ENCODE measurements around the gene RASGRP3.

The RASGRP3 gene

DNA sequence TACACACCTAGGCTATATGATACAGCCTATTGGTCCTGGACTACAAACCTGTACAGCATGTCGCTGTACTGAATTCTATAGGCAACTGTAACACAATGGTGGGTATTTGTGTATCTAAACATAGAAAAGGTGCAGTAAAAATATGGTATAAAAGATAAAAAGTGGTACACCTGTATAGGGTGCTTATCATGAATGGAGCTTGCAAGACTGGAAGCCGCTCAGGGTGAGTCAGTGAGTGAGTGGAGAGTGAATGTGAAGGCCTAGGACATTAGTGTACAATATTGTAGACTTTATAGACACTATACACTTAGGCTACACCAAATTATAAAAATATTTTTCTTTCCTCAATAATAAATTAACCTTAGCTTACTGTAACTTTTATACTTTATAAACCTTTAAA, 41.8 kb downstream of the RASGRP3 start:
- Histone ChIP-seq H3K79me2 (ENCODE audit: insufficient read depth, low read length) (no peaks in the 10 kb centered on the region), H3K9ac (ENCODE audit: low read length) (no peak overlapping the region), H3K9me2 (ENCODE audit: low read depth, low read length) (no peaks in the 10 kb centered on the region), H3K4me1 (ENCODE audit: insufficient read depth, low read length, severe bottlenecking) (no peaks in the 10 kb centered on the region), H3F3A (ENCODE audit: insufficient read depth, low read length) (no peaks in the 10 kb centered on the region), H3K27ac (ENCODE audit: low read depth, low read length, poor library complexity, severe bottlenecking) (no peak overlapping the region), H3K4me2 (ENCODE audit: low read length) (no peak overlapping the region), H3K36me3 (ENCODE audit: insufficient read depth, low read length) (peaks cover 46% of the 10 kb centered on the region), H4K20me1 (ENCODE audit: insufficient read depth, low read length) (no peaks in the 10 kb centered on the region), H3K4me3 (ENCODE audit: low read depth, low read length, poor library complexity, severe bottlenecking) (no peak overlapping the region), H2AFZ (ENCODE audit: low read length) (no peak overlapping the region), H3K27me3 (ENCODE audit: insufficient read depth, low read length) (no peaks in the 10 kb centered on the region), H3K9me3 (ENCODE audit: low read length) (no peaks in the 10 kb centered on the region)
- TF ChIP-seq EZH2 (IDR thresholded peaks at IDR 0.05; ENCODE audit: borderline replicate concordance, low read length) = no peak
- TF ChIP-seq, protein P1, sequence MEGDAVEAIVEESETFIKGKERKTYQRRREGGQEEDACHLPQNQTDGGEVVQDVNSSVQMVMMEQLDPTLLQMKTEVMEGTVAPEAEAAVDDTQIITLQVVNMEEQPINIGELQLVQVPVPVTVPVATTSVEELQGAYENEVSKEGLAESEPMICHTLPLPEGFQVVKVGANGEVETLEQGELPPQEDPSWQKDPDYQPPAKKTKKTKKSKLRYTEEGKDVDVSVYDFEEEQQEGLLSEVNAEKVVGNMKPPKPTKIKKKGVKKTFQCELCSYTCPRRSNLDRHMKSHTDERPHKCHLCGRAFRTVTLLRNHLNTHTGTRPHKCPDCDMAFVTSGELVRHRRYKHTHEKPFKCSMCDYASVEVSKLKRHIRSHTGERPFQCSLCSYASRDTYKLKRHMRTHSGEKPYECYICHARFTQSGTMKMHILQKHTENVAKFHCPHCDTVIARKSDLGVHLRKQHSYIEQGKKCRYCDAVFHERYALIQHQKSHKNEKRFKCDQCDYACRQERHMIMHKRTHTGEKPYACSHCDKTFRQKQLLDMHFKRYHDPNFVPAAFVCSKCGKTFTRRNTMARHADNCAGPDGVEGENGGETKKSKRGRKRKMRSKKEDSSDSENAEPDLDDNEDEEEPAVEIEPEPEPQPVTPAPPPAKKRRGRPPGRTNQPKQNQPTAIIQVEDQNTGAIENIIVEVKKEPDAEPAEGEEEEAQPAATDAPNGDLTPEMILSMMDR (IDR thresholded peaks at IDR 0.05; ENCODE audit: low read length) = no peak

DNA sequence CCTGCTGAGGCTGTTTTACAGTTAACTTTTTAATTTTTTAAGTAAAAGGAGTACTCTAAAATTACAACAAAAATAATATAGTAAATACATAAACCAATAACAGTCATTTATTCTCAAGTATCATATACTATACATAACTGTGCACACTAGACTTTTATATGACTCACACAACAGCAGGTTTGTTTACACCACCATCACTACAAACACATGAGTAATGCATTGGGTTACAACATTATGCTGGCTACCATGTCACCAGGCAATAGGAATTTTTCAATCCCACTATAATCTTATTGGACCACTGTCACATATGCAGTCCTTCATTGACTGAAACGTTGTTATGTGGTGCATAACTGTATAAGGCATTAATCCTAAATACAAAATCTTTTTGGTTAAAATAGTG, 42.5 kb downstream of the RASGRP3 start:
- Histone ChIP-seq H3K36me3 (ENCODE audit: insufficient read depth, low read length) (peaks cover 42% of the 10 kb centered on the region), H3K27ac (ENCODE audit: low read depth, low read length, poor library complexity, severe bottlenecking) (no peak overlapping the region)

DNA sequence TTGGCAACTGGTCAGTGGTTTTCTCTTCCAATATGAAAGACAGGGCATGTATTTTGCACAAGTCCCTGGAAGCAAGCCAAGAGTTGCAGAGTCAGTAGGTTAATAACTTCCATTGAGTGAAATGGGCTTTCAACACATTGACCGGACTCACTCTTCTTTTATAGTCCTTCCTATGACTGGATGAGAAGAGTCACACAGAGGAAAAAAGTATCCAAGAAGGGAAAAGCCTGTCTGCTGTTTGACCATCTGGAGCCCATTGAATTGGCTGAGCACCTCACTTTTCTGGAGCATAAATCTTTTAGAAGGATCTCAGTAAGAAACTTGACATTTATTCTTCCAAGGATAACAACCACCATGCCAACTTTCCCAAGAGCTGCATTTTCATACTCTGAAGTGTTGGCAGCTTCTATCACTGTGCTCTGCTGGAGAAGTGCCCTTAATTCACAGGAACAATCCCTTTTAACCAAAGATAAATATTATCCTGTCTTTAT, 45.4 kb downstream of the RASGRP3 start:
- Histone ChIP-seq H4K20me1 (ENCODE audit: insufficient read depth, low read length) (no peaks in the 10 kb centered on the region), H3K4me1 (ENCODE audit: insufficient read depth, low read length, severe bottlenecking) (peaks cover 10% of the 10 kb centered on the region), H3K9me2 (ENCODE audit: low read depth, low read length) (no peaks in the 10 kb centered on the region), H3F3A (ENCODE audit: insufficient read depth, low read length) (no peaks in the 10 kb centered on the region), H3K27ac (ENCODE audit: low read depth, low read length, poor library complexity, severe bottlenecking) (no peak overlapping the region), H3K36me3 (ENCODE audit: insufficient read depth, low read length) (peaks cover 21% of the 10 kb centered on the region; the same call in 1 of the 2 replicates), H3K9ac (ENCODE audit: low read length) (no peak overlapping the region), H3K4me2 (ENCODE audit: low read length) (no peak overlapping the region), H3K27me3 (ENCODE audit: insufficient read depth, low read length) (no peaks in the 10 kb centered on the region), H3K9me3 (ENCODE audit: low read length) (no peaks in the 10 kb centered on the region), H2AFZ (ENCODE audit: low read length) (no peak overlapping the region), H3K79me2 (ENCODE audit: insufficient read depth, low read length) (no peaks in the 10 kb centered on the region), H3K4me3 (ENCODE audit: low read depth, low read length, poor library complexity, severe bottlenecking) (no peak overlapping the region)
- TF ChIP-seq EZH2 (IDR thresholded peaks at IDR 0.05; ENCODE audit: borderline replicate concordance, low read length) = no peak
- TF ChIP-seq, protein P1 (IDR thresholded peaks at IDR 0.05; ENCODE audit: low read length) = no peak

More for the DNA sequence above, 42.5 kb downstream of the RASGRP3 start:
- Histone ChIP-seq H3K4me1 (ENCODE audit: insufficient read depth, low read length, severe bottlenecking) (no peaks in the 10 kb centered on the region), H3K4me2 (ENCODE audit: low read length) (no peak overlapping the region), H3K79me2 (ENCODE audit: insufficient read depth, low read length) (no peaks in the 10 kb centered on the region), H3K9ac (ENCODE audit: low read length) (no peak overlapping the region), H3K27me3 (ENCODE audit: insufficient read depth, low read length) (no peaks in the 10 kb centered on the region), H3K9me3 (ENCODE audit: low read length) (no peaks in the 10 kb centered on the region), H2AFZ (ENCODE audit: low read length) (no peak overlapping the region), H3K4me3 (ENCODE audit: low read depth, low read length, poor library complexity, severe bottlenecking) (no peak overlapping the region), H4K20me1 (ENCODE audit: insufficient read depth, low read length) (no peaks in the 10 kb centered on the region), H3F3A (ENCODE audit: insufficient read depth, low read length) (no peaks in the 10 kb centered on the region), H3K9me2 (ENCODE audit: low read depth, low read length) (no peaks in the 10 kb centered on the region)
- TF ChIP-seq, protein P1 (IDR thresholded peaks at IDR 0.05; ENCODE audit: low read length) = no peak
- no peak for TF ChIP-seq EZH2 (IDR thresholded peaks at IDR 0.05; ENCODE audit: borderline replicate concordance, low read length)
